Measurements from ENCODE around the gene DDTL. TPM values are rescaled to one million over a fixed set of nuclear protein-coding genes. Genes with fewer than 3 reads are reported as not detected.

The DDTL gene
- total and polyA plus RNA-seq, 2 of the 8 experiments (the other 6 are each of a cell fraction or from before 2014, with no cell fraction given) = 2.1 to 3.1 TPM

Other genes with a start within 250 kb of the DDTL start
- gene ZNF70, start 215.8 kb upstream of the DDTL start, total RNA-seq (2021; fragmentation: NEBNext Ultra II Directional; extraction: Animal tissue kit (Norgen Biotek cat#: 25700)) = 2.6 and 3.2 TPM in 2 replicates
- gene ZNF70, start 215.8 kb upstream of the DDTL start, polyA plus RNA-seq (2011; rRNA removed) = 1.1 and 1.2 TPM in 2 replicates
- gene VPREB3, start 212.5 kb upstream of the DDTL start, total RNA-seq (2021; fragmentation: NEBNext Ultra II Directional; extraction: Animal tissue kit (Norgen Biotek cat#: 25700)) = 0.52 and 0.77 TPM in 2 replicates
- gene VPREB3, start 212.5 kb upstream of the DDTL start, polyA plus RNA-seq (2011; rRNA removed) = 4.0 and 4.6 TPM in 2 replicates
- 2.3 and 4.9 TPM in 2 replicates for gene C22orf15, start 203.9 kb upstream of the DDTL start, total RNA-seq (2021; fragmentation: NEBNext Ultra II Directional; extraction: Animal tissue kit (Norgen Biotek cat#: 25700))
- gene C22orf15, start 203.9 kb upstream of the DDTL start, polyA plus RNA-seq (2011; rRNA removed) = 4.2 and 6.9 TPM in 2 replicates
- gene CHCHD10, start 198.9 kb upstream of the DDTL start, total RNA-seq (2021; fragmentation: NEBNext Ultra II Directional; extraction: Animal tissue kit (Norgen Biotek cat#: 25700)) = 94.5 and 104 TPM in 2 replicates
- 58.3 and 109 TPM in 2 replicates for gene CHCHD10, start 198.9 kb upstream of the DDTL start, polyA plus RNA-seq (2011; rRNA removed)
- gene MMP11, start 194.0 kb upstream of the DDTL start, total RNA-seq (2021; fragmentation: NEBNext Ultra II Directional; extraction: Animal tissue kit (Norgen Biotek cat#: 25700)) = 9.6 and 10.2 TPM in 2 replicates
- gene MMP11, start 194.0 kb upstream of the DDTL start, polyA plus RNA-seq (2011; rRNA removed) = 18.3 and 29.7 TPM in 2 replicates
- gene SMARCB1, start 179.9 kb upstream of the DDTL start, total RNA-seq (2021; fragmentation: NEBNext Ultra II Directional; extraction: Animal tissue kit (Norgen Biotek cat#: 25700)) = 116 and 124 TPM in 2 replicates
- 145 and 158 TPM in 2 replicates for gene SMARCB1, start 179.9 kb upstream of the DDTL start, polyA plus RNA-seq (2011; rRNA removed)
- 8.7 and 9.9 TPM in 2 replicates for gene DERL3, start 127.9 kb upstream of the DDTL start, total RNA-seq (2021; fragmentation: NEBNext Ultra II Directional; extraction: Animal tissue kit (Norgen Biotek cat#: 25700))
- 19.5 and 27.8 TPM in 2 replicates for gene DERL3, start 127.9 kb upstream of the DDTL start, polyA plus RNA-seq (2011; rRNA removed)
- 12.5 and 13.2 TPM in 2 replicates for gene SLC2A11, start 109.0 kb upstream of the DDTL start, total RNA-seq (2021; fragmentation: NEBNext Ultra II Directional; extraction: Animal tissue kit (Norgen Biotek cat#: 25700))
- 9.1 and 10.7 TPM in 2 replicates for gene SLC2A11, start 109.0 kb upstream of the DDTL start, polyA plus RNA-seq (2011; rRNA removed)
- gene MIF, start 72.5 kb upstream of the DDTL start, total RNA-seq (2021; fragmentation: NEBNext Ultra II Directional; extraction: Animal tissue kit (Norgen Biotek cat#: 25700)) = 1,082 and 1,119 TPM in 2 replicates
- gene MIF, start 72.5 kb upstream of the DDTL start, polyA plus RNA-seq (2011; rRNA removed) = 1,870 and 2,008 TPM in 2 replicates
- gene GSTT2B, start 5.7 kb upstream of the DDTL start, total RNA-seq (2021; fragmentation: NEBNext Ultra II Directional; extraction: Animal tissue kit (Norgen Biotek cat#: 25700)) = 4.7 and 6.3 TPM in 2 replicates
- 13.3 and 13.5 TPM in 2 replicates for gene GSTT2B, start 5.7 kb upstream of the DDTL start, polyA plus RNA-seq (2011; rRNA removed)
- gene DDT, start 7.6 kb downstream of the DDTL start, total RNA-seq (2021; fragmentation: NEBNext Ultra II Directional; extraction: Animal tissue kit (Norgen Biotek cat#: 25700)) = 106 and 110 TPM in 2 replicates
- 336 and 341 TPM in 2 replicates for gene DDT, start 7.6 kb downstream of the DDTL start, polyA plus RNA-seq (2011; rRNA removed)
- gene GSTT2, start 13.2 kb downstream of the DDTL start, total RNA-seq (2021; fragmentation: NEBNext Ultra II Directional; extraction: Animal tissue kit (Norgen Biotek cat#: 25700)) = 1.1 and 1.9 TPM in 2 replicates
- gene GSTT2, start 13.2 kb downstream of the DDTL start, polyA plus RNA-seq (2011; rRNA removed) = 1.2 and 1.5 TPM in 2 replicates
- gene GSTT4, start 38.6 kb downstream of the DDTL start, total RNA-seq (2021; fragmentation: NEBNext Ultra II Directional; extraction: Animal tissue kit (Norgen Biotek cat#: 25700)) = not detected in 2 replicates
- gene GSTT4, start 38.6 kb downstream of the DDTL start, polyA plus RNA-seq (2011; rRNA removed) = 0.08 and 0.14 TPM in 2 replicates
- gene CABIN1, start 44.4 kb downstream of the DDTL start, total RNA-seq (2021; fragmentation: NEBNext Ultra II Directional; extraction: Animal tissue kit (Norgen Biotek cat#: 25700)) = 62.6 and 62.9 TPM in 2 replicates
- gene CABIN1, start 44.4 kb downstream of the DDTL start, polyA plus RNA-seq (2011; rRNA removed) = 14.1 and 25.5 TPM in 2 replicates
- gene SUSD2, start 214.6 kb downstream of the DDTL start, total RNA-seq (2021; fragmentation: NEBNext Ultra II Directional; extraction: Animal tissue kit (Norgen Biotek cat#: 25700)) = 1.5 and 2.0 TPM in 2 replicates
- 4.8 and 5.5 TPM in 2 replicates for gene SUSD2, start 214.6 kb downstream of the DDTL start, polyA plus RNA-seq (2011; rRNA removed)

All from H1 (cell line).